Pancreas (tissue), 10 donors: ENCODE results near the gene DUSP11. TPM values are rescaled to one million over a fixed set of nuclear protein-coding genes. Genes with fewer than 3 reads are reported as not detected.
A peak's percentile ranks its signal among the peaks of the same experiment; 100 is the strongest.

Experiments
- ATAC-seq, 4 donors: fragments of 200-7000 bp; cut with Tn5 transposase; one replicate each; pipeline versions ENCODE4 v1.8.0 to v1.9.1; 2020; ENCODE audit warnings: mild to moderate bottlenecking in 4 of 4, moderate library complexity in 4 of 4
- DNase-seq, 6 donors: peaks; one replicate each; pipeline ENCODE4 v3.0.0-alpha.2; 2020
- FAIRE-seq: peaks from 2 replicates; lab custom pipeline; 2012; peaks lifted over from hg19 to GRCh38; lab: Jason Lieb, UNC
- H3K27ac ChIP-seq, 4 donors: fragments of 200-600 bp; sonication (generic); 1 replicate in 3 of 4; 2 replicates in 1 of 4; pipeline versions ENCODE4 v1.5.0 to v1.8.0; 2020
- H3K27me3 ChIP-seq, 4 donors: fragments of 200-600 bp; one replicate each; pipeline ENCODE4 v1.8.0; 2021
- H3K36me3 ChIP-seq, 3 donors: fragments of 200-600 bp; sonication (generic) in 1 of 3; one replicate each; pipeline versions ENCODE4 v1.5.0 to v1.8.0; 2020 to 2021
- H3K4me1 ChIP-seq, 3 donors: fragments of 200-600 bp; one replicate each; pipeline ENCODE4 v1.8.0; 2021
- H3K4me3 ChIP-seq, 4 donors: fragments of 200-600 bp; sonication (generic) in 2 of 4; one replicate each; pipeline versions ENCODE4 v1.5.0 to v1.8.0; 2020 to 2021
- H3K9me3 ChIP-seq, 4 donors: fragments of 200-600 bp; one replicate each; pipeline ENCODE4 v1.8.0; 2021
- CTCF ChIP-seq, 4 donors: fragments of 200-600 bp; sonication (generic) in 3 of 4; IDR thresholded peaks; one replicate each; pipeline versions ENCODE4 v1.5.0 to v1.8.0; 2021; ENCODE audit warnings: antibody characterized with exemption in 4 of 4
- WGBS, 2 donors: extraction: QIAGEN DNeasy Blood & Tissue Kit; methylation state at CpG; one replicate each; pipeline ENCODE4 v1.1.7; 2013; 5-methylcytosine and 5-hydroxymethylcytosine counted together
- intact Hi-C, 3 donors: fragments of 100-400 bp; cut with DNase I; formaldehyde crosslinking; loops; one replicate each; pipeline versions ENCODE4 v1.11.1 to v1.14.2; 2022
- polyA plus RNA-seq, 2 donors: library from polyadenylated mRNA; stranded (reverse); fragments of 200-250 nt; gene quantifications; one replicate each; pipeline ENCODE4 v1.2.3, GENCODE V29; 2013
- total RNA-seq, 6 donors: library from RNA; stranded (reverse); fragmentation: NEBNext Ultra II Directional in 4 of 6; extraction: Animal tissue kit (Norgen Biotek cat#: 25700) in 4 of 6; gene quantifications; one replicate each; pipeline versions ENCODE4 v1.2.1 to v1.2.4, GENCODE V29; 2021 to 2023
- donor health status: healthy with polysubstance abuse.
- donor health status: DM: no; HTN: no; CAD: no; lungs with moderate emphysema.
- donor health status: DM: no; HTN: no; CAD: no.
- donor health status: control.
- donor health status: control.
- donor health status: Bipolar disorder and iron deficiency.
- donor health status: DM: yes; HTN: yes; CAD: no.
- donor health status: DM: no; HTN: no; CAD: no.
- donor health status: DM: no; HTN: no; CAD: no.
- donor health status: DM: yes; HTN: yes; CAD: no.

The DUSP11 gene
- total and polyA plus RNA-seq, 8 donors = 4.7 to 12.1 (median 7.6) TPM

GRCh38 chr2:73827018-73827417 lies 47.1 kb upstream of the DUSP11 start:
- H3K36me3 ChIP-seq = no peaks in the 10 kb centered on the region
- intact Hi-C loops = loop anchor here in 1 of 3 donors (10.0 kb wide), 1 partner anchor 508 kb away; no protein-coding TSS in a partner anchor
- DNase-seq (no peak), ATAC-seq (no peak), FAIRE-seq (no peak)
- H3K9me3 ChIP-seq = no peaks in the 10 kb centered on the region
- H3K4me1 ChIP-seq = peaks cover 7 to 14% (median 14%) of the 10 kb centered on the region in 3 donors
- H3K4me3 ChIP-seq = no peak overlapping the region
- no peaks in the 10 kb centered on the region for H3K27me3 ChIP-seq
- H3K27ac ChIP-seq = no peak overlapping the region
- TF ChIP-seq CTCF (IDR thresholded peaks at IDR 0.05) = no peak
- 13 to 35% methylated on average over 2 of the region's 2 CpGs for WGBS, 2 donors

GRCh38 chr2:73825408-73825807 lies 45.5 kb upstream of the DUSP11 start:
- ATAC-seq (no peak), DNase-seq (no peak), FAIRE-seq (no peak)
- intact Hi-C loops = loop anchor here in 1 of 3 donors (10.0 kb wide), 1 partner anchor 509 kb away; no protein-coding TSS in a partner anchor
- TF ChIP-seq CTCF (IDR thresholded peaks at IDR 0.05) = no peak
- Histone ChIP-seq H3K4me3 (no peak overlapping the region), H3K27ac (no peak overlapping the region), H3K4me1 (peaks cover 7 to 13% (median 9%) of the 10 kb centered on the region in 3 donors), H3K9me3 (no peaks in the 10 kb centered on the region), H3K27me3 (no peaks in the 10 kb centered on the region), H3K36me3 (no peaks in the 10 kb centered on the region)
- 55 to 58% methylated on average over 4 of the region's 4 CpGs for WGBS, 2 donors

GRCh38 chr2:73823916-73824523 lies 44.1 kb upstream of the DUSP11 start:
- Histone ChIP-seq H3K27ac (no peak overlapping the region), H3K9me3 (no peaks in the 10 kb centered on the region), H3K27me3 (no peaks in the 10 kb centered on the region), H3K4me1 (peaks cover 0 to 5% (median 0%) of the 10 kb centered on the region in 3 donors), H3K36me3 (no peaks in the 10 kb centered on the region), H3K4me3 (no peak overlapping the region)
- peak in 3 of 4 donors; percentile 42 to 57 (median 49) for ATAC-seq
- 6% methylated on average over 3 of the region's 3 CpGs for WGBS, 2 donors
- TF ChIP-seq CTCF (IDR thresholded peaks at IDR 0.05) = peak; percentile 59 to 75 (median 63)
- intact Hi-C loops = loop anchor here in 1 of 3 donors (10.0 kb wide), 1 partner anchor 511 kb away; no protein-coding TSS in a partner anchor
- DNase-seq = peak in 3 of 6 donors; percentile 26 to 36 (median 30)
- peak; percentile 74 for FAIRE-seq

- 10 to 14% methylated on average over 2 of the region's 2 CpGs for WGBS, 2 donors
- H3K4me3 ChIP-seq = no peak overlapping the region
- H3K27ac ChIP-seq = no peak overlapping the region
- H3K27me3 ChIP-seq = no peaks in the 10 kb centered on the region
- FAIRE-seq (no peak), DNase-seq (no peak), ATAC-seq (no peak)
- intact Hi-C loops = loop anchor here in 1 of 3 donors (10.0 kb wide), 1 partner anchor 511 kb away; no protein-coding TSS in a partner anchor
- no peaks in the 10 kb centered on the region for H3K9me3 ChIP-seq
- H3K36me3 ChIP-seq = no peaks in the 10 kb centered on the region
- H3K4me1 ChIP-seq = peaks cover 0 to 4% (median 0%) of the 10 kb centered on the region in 3 donors
- no peak for TF ChIP-seq CTCF (IDR thresholded peaks at IDR 0.05)
These were observed 43.5 kb upstream of the DUSP11 start for GRCh38 chr2:73823416-73823815.

- no peak for FAIRE-seq
- TF ChIP-seq CTCF (IDR thresholded peaks at IDR 0.05) = no peak
- intact Hi-C loops = loop anchor here in 1 of 3 donors (10.0 kb wide), 1 partner anchor 512 kb away; no protein-coding TSS in a partner anchor
These were observed 43.1 kb upstream of the DUSP11 start for GRCh38 chr2:73822991-73823390.

More at GRCh38 chr2:73822991-73823390, 43.1 kb upstream of the DUSP11 start:
- Histone ChIP-seq H3K4me1 (no peaks in the 10 kb centered on the region), H3K36me3 (no peaks in the 10 kb centered on the region), H3K27ac (no peak overlapping the region), H3K27me3 (no peaks in the 10 kb centered on the region), H3K9me3 (no peaks in the 10 kb centered on the region), H3K4me3 (no peak overlapping the region)
- ATAC-seq = no peak
- 74 to 87% methylated on average over 2 of the region's 2 CpGs for WGBS, 2 donors
- DNase-seq = no peak
